HepG2 (cell line): Measurements from ENCODE around the gene HOXA5. TPM values are rescaled to one million over a fixed set of nuclear protein-coding genes. Genes with fewer than 3 reads are reported as not detected.

ENCODE experiments used
- ATF7-NPFF ChIP-seq: sonication (generic); formaldehyde crosslinking; IDR thresholded peaks from 2 replicates; pipeline ENCODE4 v1.8.1; 2023; ENCODE audit warnings: mild to moderate bottlenecking, low read depth, missing genetic modification reagents, moderate library complexity
- GMEB1 ChIP-seq: sonication (generic); formaldehyde crosslinking; IDR thresholded peaks from 2 replicates; pipeline ENCODE4 v1.5.1; 2020; ENCODE audit warnings: missing genetic modification reagents, mild to moderate bottlenecking, borderline replicate concordance
- KIAA2018 ChIP-seq: sonication (generic); formaldehyde crosslinking; IDR thresholded peaks from 2 replicates; pipeline ENCODE4 v1.5.0; 2020; ENCODE audit warnings: mild to moderate bottlenecking, missing genetic modification reagents, borderline replicate concordance
- SALL2 ChIP-seq: sonication (generic); formaldehyde crosslinking; IDR thresholded peaks from 2 replicates; pipeline ENCODE4 v1.8.1; 2023; ENCODE audit warnings: mild to moderate bottlenecking, missing genetic modification reagents, inconsistent platforms
- SRY ChIP-seq: sonication (generic); formaldehyde crosslinking; IDR thresholded peaks from 2 replicates; pipeline ENCODE4 v1.8.0; 2022; ENCODE audit warnings: mild to moderate bottlenecking, missing genetic modification reagents
- TAF1 ChIP-seq: sonication (generic); formaldehyde crosslinking; IDR thresholded peaks from 2 replicates; pipeline ENCODE4 v1.4.0; 2020; ENCODE audit warnings: missing genetic modification reagents
- TP53 ChIP-seq: sonication (generic); formaldehyde crosslinking; conservative IDR thresholded peaks from 2 replicates; pipeline ENCODE4 v1.4.0; 2020; ENCODE audit warnings: missing genetic modification reagents
- ZNF318 ChIP-seq: sonication (generic); formaldehyde crosslinking; IDR thresholded peaks from 2 replicates; pipeline ENCODE4 v1.4.0; 2020; ENCODE audit warnings: mild to moderate bottlenecking, missing genetic modification reagents
- ZNF337 ChIP-seq: sonication (generic); formaldehyde crosslinking; IDR thresholded peaks from 2 replicates; pipeline ENCODE4 v1.5.1; 2020; ENCODE audit warnings: missing genetic modification reagents, low read depth, mild to moderate bottlenecking, borderline replicate concordance
- polyA plus RNA-seq, 8 experiments: library from polyadenylated mRNA; depleted of rRNA in 3 of 8; stranded (reverse) in 7 of 8; unstranded in 1 of 8; fragments of >200 nt; fragmentation: Illumina TruSeq in 4 of 8; extraction: Trizol in 4 of 8; gene quantifications; 2 replicates each; pipeline versions ENCODE4 v1.2.1 to v1.2.3, GENCODE V29; 2011 to 2016; ENCODE audit warnings: low read depth in 4 of 8, missing spikeins in 1 of 8, mixed read lengths in 1 of 8; ENCODE audit not compliant: insufficient read depth in 1 of 8
- total RNA-seq, 5 experiments: library from RNA; depleted of rRNA; stranded (reverse); fragments of >200 nt; fragmentation: Illumina TruSeq; extraction: Trizol; gene quantifications; 2 replicates each; pipeline ENCODE4 v1.2.3, GENCODE V29; 2016; ENCODE audit warnings: low read depth in 1 of 5

Gene HOXA5
- total and polyA plus RNA-seq, 2 of the 13 experiments (the other 11 are each of a cell fraction or from before 2014, with no cell fraction given), result 3.2 to 3.6 TPM

GRCh38 chr7:27143023-27143949 is at the start of gene HOXA5 (continued):
- TF ChIP-seq KIAA2018 (CRISPR knock-in tag) (no peak), SALL2 (CRISPR knock-in tag) (no peak), ZNF337 (CRISPR knock-in tag) (no peak), GMEB1 (CRISPR knock-in tag) (no peak), ZNF318 (CRISPR knock-in tag) (no peak), ATF7-NPFF (CRISPR knock-in tag) (no peak), SRY (CRISPR knock-in tag) (no peak), TAF1 (CRISPR knock-in tag) (no peak), TP53 (CRISPR knock-in tag) (no peak)
